Lung (tissue), 13 donors: ENCODE measurements around the gene PTCD2. TPM values are rescaled to one million over a fixed set of nuclear protein-coding genes. Genes with fewer than 3 reads are reported as not detected.

Experiments used
- ATAC-seq: fragments of 200-7000 bp; cut with Tn5 transposase; one replicate; pipeline ENCODE4 v1.9.1; 2020; ENCODE audit warnings: moderate number of reproducible peaks; ENCODE audit not compliant: insufficient read depth, low FRiP score
- DNase-seq, 3 donors: peaks; one replicate each; pipeline ENCODE4 v3.0.0-alpha.2; 2013 to 2017
- H3K27ac ChIP-seq, 2 donors: one replicate each; pipeline ENCODE4 v1.5.1; 2013; ENCODE audit warnings: mild to moderate bottlenecking in 2 of 2, moderate library complexity in 2 of 2, control low read depth in 1 of 2, inconsistent platforms in 1 of 2, low read depth in 1 of 2, low read length in 1 of 2
- H3K27me3 ChIP-seq, 3 donors: one replicate each; pipeline ENCODE4 v1.5.1; 2013; ENCODE audit warnings: low read length in 2 of 3; ENCODE audit not compliant: control insufficient read depth in 3 of 3, insufficient read depth in 3 of 3
- H3K36me3 ChIP-seq, 4 donors: one replicate each; pipeline ENCODE4 v1.5.1; 2013; ENCODE audit warnings: low read length in 4 of 4, mild to moderate bottlenecking in 1 of 4, moderate library complexity in 1 of 4; ENCODE audit not compliant: control insufficient read depth in 4 of 4, insufficient read depth in 4 of 4
- H3K4me1 ChIP-seq, 5 donors: one replicate each; pipeline ENCODE4 v1.5.1; 2013; ENCODE audit warnings: low read length in 5 of 5, mild to moderate bottlenecking in 2 of 5, moderate library complexity in 1 of 5; ENCODE audit not compliant: control insufficient read depth in 5 of 5, insufficient read depth in 5 of 5
- H3K4me3 ChIP-seq: one replicate; pipeline ENCODE4 v1.5.1; 2013; ENCODE audit warnings: mild to moderate bottlenecking, control low read depth, moderate library complexity
- H3K9ac ChIP-seq, 2 donors: one replicate each; pipeline ENCODE4 v1.5.1; 2013; ENCODE audit warnings: low read length in 2 of 2, control low read depth in 1 of 2; ENCODE audit not compliant: insufficient read depth in 1 of 2
- H3K9me3 ChIP-seq, 4 donors: one replicate each; pipeline ENCODE4 v1.5.1; 2013; ENCODE audit warnings: low read length in 3 of 4, mild to moderate bottlenecking in 1 of 4, moderate library complexity in 1 of 4; ENCODE audit not compliant: control insufficient read depth in 4 of 4, insufficient read depth in 3 of 4
- CTCF ChIP-seq: IDR thresholded peaks from 2 replicates; pipeline ENCODE4 v1.5.1; 2012; ENCODE audit warnings: mild to moderate bottlenecking; ENCODE audit errors: control extremely low read depth, extremely low read depth
- WGBS, 2 donors: extraction: QIAGEN DNeasy Blood & Tissue Kit; methylation state at CpG; one replicate each; pipeline ENCODE4 v1.1.7; 2013; 5-methylcytosine and 5-hydroxymethylcytosine counted together
- polyA plus RNA-seq, 2 donors: library from polyadenylated mRNA; stranded (reverse); fragments of 200-250 nt; gene quantifications; one replicate each; pipeline ENCODE4 v1.2.1, GENCODE V29; 2013
- small RNA-seq: library from RNA; depleted of rRNA; stranded (forward); fragments of <200 nt; gene quantifications from one replicate; pipeline ENCODE3, GENCODE V24; 2014; ENCODE audit warnings: low replicate concordance
- total RNA-seq, 2 donors: library from RNA; depleted of rRNA in 1 of 2; stranded (reverse); fragments of >200 nt in 1 of 2; gene quantifications; one replicate each; pipeline ENCODE4 v1.2.1, GENCODE V29; 2014 to 2021
- donor health status: control.
- donor health status: control.
- donor health status: Bipolar disorder and iron deficiency.
- donor health status: healthy.
- donor health status: DM: yes; HTN: yes; CAD: no.

Gene PTCD2
- total and polyA plus RNA-seq, 4 donors = 1.9 to 12.0 (median 6.3) TPM

GRCh38 chr5:72417333-72418062 lies 97.3 kb downstream of the PTCD2 start:
- no peak for TF ChIP-seq CTCF
- Histone ChIP-seq H3K9ac (no peak overlapping the region), H3K27me3 (no peaks in the 10 kb centered on the region), H3K9me3 (no peaks in the 10 kb centered on the region), H3K27ac (no peak overlapping the region), H3K4me1 (peaks cover 0 to 3% (median 0%) of the 10 kb centered on the region in 5 donors), H3K36me3 (no peaks in the 10 kb centered on the region), H3K4me3 (no peak overlapping the region)
- no peak for ATAC-seq
- no peak for DNase-seq
- WGBS, 2 donors = 96 to 98% methylated on average over 48 of the region's 48 CpGs

Small RNA genes lying within 50 kb of the gene (small RNA-seq; reads per million reads assigned to genes)
- not detected for gene RN7SL153P

Other genes starting within 250 kb of the PTCD2 start
- gene MAP1B, start 212.9 kb upstream of the PTCD2 start, total RNA-seq = 10 to 100 TPM; 29.3 to 46.7 TPM
- gene MAP1B, start 212.9 kb upstream of the PTCD2 start, polyA plus RNA-seq = 1 to 10 TPM; 1.5 to 2.7 TPM
- gene MRPS27, start 133 bp upstream of the PTCD2 start, total RNA-seq = 10 to 100 TPM; 39.0 to 84.8 TPM
- gene MRPS27, start 133 bp upstream of the PTCD2 start, polyA plus RNA-seq = 10 to 100 TPM; 18.8 to 26.4 TPM
- gene ZNF366, start 187.0 kb downstream of the PTCD2 start, total RNA-seq = 1 to 10 TPM; 4.3 to 6.0 TPM
- gene ZNF366, start 187.0 kb downstream of the PTCD2 start, polyA plus RNA-seq = 1 to 10 TPM in 1 of 2 donors, under 1 TPM in 1; 0.73 to 3.0 TPM